Measurements from ENCODE around the gene LRRC10.

DNA sequence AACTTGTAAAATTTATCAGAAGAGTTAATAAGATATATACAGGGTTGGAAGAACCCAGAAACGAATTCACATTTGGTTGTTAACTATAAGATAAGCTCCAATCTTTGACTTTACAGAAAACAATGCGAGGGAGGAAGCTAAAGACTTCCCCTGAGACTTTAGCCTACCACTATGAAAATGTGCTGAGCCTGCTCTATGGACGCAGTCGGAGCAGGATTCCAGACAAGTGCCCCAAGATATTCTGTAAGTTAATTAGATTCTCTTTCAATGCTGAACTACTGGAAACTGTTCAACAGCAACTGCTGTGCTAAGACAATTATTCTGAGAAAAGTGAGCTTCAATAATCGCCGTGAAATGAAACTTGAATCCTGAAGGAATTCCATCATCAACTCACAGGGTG lies 8.3 kb upstream of the LRRC10 start:
- TF ChIP-seq, protein P1, sequence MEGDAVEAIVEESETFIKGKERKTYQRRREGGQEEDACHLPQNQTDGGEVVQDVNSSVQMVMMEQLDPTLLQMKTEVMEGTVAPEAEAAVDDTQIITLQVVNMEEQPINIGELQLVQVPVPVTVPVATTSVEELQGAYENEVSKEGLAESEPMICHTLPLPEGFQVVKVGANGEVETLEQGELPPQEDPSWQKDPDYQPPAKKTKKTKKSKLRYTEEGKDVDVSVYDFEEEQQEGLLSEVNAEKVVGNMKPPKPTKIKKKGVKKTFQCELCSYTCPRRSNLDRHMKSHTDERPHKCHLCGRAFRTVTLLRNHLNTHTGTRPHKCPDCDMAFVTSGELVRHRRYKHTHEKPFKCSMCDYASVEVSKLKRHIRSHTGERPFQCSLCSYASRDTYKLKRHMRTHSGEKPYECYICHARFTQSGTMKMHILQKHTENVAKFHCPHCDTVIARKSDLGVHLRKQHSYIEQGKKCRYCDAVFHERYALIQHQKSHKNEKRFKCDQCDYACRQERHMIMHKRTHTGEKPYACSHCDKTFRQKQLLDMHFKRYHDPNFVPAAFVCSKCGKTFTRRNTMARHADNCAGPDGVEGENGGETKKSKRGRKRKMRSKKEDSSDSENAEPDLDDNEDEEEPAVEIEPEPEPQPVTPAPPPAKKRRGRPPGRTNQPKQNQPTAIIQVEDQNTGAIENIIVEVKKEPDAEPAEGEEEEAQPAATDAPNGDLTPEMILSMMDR (IDR thresholded peaks at IDR 0.05) = no peak
- TF ChIP-seq TCF7L2 (IDR thresholded peaks at IDR 0.05; ENCODE audit: low read depth, low read length) (no peak), POLR2AphosphoS5 (IDR thresholded peaks at IDR 0.05; ENCODE audit: low read depth, low read length) (no peak)
- TF ChIP-seq, protein P2, sequence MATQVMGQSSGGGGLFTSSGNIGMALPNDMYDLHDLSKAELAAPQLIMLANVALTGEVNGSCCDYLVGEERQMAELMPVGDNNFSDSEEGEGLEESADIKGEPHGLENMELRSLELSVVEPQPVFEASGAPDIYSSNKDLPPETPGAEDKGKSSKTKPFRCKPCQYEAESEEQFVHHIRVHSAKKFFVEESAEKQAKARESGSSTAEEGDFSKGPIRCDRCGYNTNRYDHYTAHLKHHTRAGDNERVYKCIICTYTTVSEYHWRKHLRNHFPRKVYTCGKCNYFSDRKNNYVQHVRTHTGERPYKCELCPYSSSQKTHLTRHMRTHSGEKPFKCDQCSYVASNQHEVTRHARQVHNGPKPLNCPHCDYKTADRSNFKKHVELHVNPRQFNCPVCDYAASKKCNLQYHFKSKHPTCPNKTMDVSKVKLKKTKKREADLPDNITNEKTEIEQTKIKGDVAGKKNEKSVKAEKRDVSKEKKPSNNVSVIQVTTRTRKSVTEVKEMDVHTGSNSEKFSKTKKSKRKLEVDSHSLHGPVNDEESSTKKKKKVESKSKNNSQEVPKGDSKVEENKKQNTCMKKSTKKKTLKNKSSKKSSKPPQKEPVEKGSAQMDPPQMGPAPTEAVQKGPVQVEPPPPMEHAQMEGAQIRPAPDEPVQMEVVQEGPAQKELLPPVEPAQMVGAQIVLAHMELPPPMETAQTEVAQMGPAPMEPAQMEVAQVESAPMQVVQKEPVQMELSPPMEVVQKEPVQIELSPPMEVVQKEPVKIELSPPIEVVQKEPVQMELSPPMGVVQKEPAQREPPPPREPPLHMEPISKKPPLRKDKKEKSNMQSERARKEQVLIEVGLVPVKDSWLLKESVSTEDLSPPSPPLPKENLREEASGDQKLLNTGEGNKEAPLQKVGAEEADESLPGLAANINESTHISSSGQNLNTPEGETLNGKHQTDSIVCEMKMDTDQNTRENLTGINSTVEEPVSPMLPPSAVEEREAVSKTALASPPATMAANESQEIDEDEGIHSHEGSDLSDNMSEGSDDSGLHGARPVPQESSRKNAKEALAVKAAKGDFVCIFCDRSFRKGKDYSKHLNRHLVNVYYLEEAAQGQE (IDR thresholded peaks at IDR 0.05; ENCODE audit: insufficient read depth in 1 of 2, low read depth in 2 of 2, low read length in 1 of 2) = no peak
